ENCODE data around the gene NAA20.

The NAA20 gene

GRCh38 chr20:20017001-20017843 lies at the start of gene NAA20:
Gene NAA20 (plus strand): TSS chr20:20017362. CDS start chr20:20017397, 35 bp downstream.
- peak; percentile 89 for DNase-seq (ENCODE audit: low read depth)

- no peak for DNase-seq (ENCODE audit: low read depth)
Observed at GRCh38 chr20:19967445-19967844, 49.7 kb upstream of the NAA20 start.

GRCh38 chr20:19968028-19968427 lies 49.1 kb upstream of the NAA20 start:
- no peak for DNase-seq (ENCODE audit: low read depth)

- peak; percentile 59 for DNase-seq (ENCODE audit: low read depth)
Observed at GRCh38 chr20:19968466-19969073, 48.6 kb upstream of the NAA20 start.

GRCh38 chr20:19969106-19969505 lies 48.1 kb upstream of the NAA20 start:
- peak; percentile 58 for DNase-seq (ENCODE audit: low read depth)

- peak; percentile 6 for DNase-seq (ENCODE audit: low read depth)
Observed at GRCh38 chr20:19969507-19970255, 47.5 kb upstream of the NAA20 start.

- DNase-seq (ENCODE audit: low read depth), result peak; percentile 91
Observed at GRCh38 chr20:19970256-19970765, 46.9 kb upstream of the NAA20 start.

GRCh38 chr20:19971116-19971515 lies 46.0 kb upstream of the NAA20 start:
- no peak for DNase-seq (ENCODE audit: low read depth)

GRCh38 chr20:19973961-19974629 lies 43.1 kb upstream of the NAA20 start:
- peak; percentile 90 for DNase-seq (ENCODE audit: low read depth)

- peak; percentile 95 for DNase-seq (ENCODE audit: low read depth)
Observed at GRCh38 chr20:19974630-19975435, 42.3 kb upstream of the NAA20 start.

GRCh38 chr20:19975436-19975799 lies 41.7 kb upstream of the NAA20 start:
- peak; percentile 67 for DNase-seq (ENCODE audit: low read depth)

GRCh38 chr20:19975901-19976300 lies 41.3 kb upstream of the NAA20 start:
- peak; percentile 33 for DNase-seq (ENCODE audit: low read depth)

GRCh38 chr20:19976595-19977372 lies 40.4 kb upstream of the NAA20 start:
- peak; percentile 81 for DNase-seq (ENCODE audit: low read depth)

- DNase-seq (ENCODE audit: low read depth), result peak; percentile 36
Observed at GRCh38 chr20:19977373-19977770, 39.8 kb upstream of the NAA20 start.

- DNase-seq (ENCODE audit: low read depth), result no peak
Observed at GRCh38 chr20:19978511-19979210, 38.5 kb upstream of the NAA20 start.

GRCh38 chr20:19981031-19981451 lies 36.1 kb upstream of the NAA20 start:
- peak; percentile 49 for DNase-seq (ENCODE audit: low read depth)

- peak; percentile 55 for DNase-seq (ENCODE audit: low read depth)
Observed at GRCh38 chr20:19986419-19986818, 30.7 kb upstream of the NAA20 start.

GRCh38 chr20:19987046-19987445 lies 30.1 kb upstream of the NAA20 start:
- DNase-seq (ENCODE audit: low read depth), result no peak

GRCh38 chr20:19990850-19991249 lies 26.3 kb upstream of the NAA20 start:
- peak; percentile 66 for DNase-seq (ENCODE audit: low read depth)

GRCh38 chr20:19991308-19991707 lies 25.9 kb upstream of the NAA20 start:
- no peak for DNase-seq (ENCODE audit: low read depth)

All from amniotic epithelial cell (primary cell).